MM.1S (cell line): ENCODE measurements around the gene EFCAB7.

Experiments
- DNase-seq: peaks from one replicate; pipeline ENCODE4 v3.0.0-alpha.2; 2015
- H2AFZ ChIP-seq: fragments of 300-600 bp; sonication (generic); 2 replicates; pipeline ENCODE4 v1.6.0; 2016; ENCODE audit warnings: antibody characterized with exemption, low read length
- H3F3A ChIP-seq: fragments of 300-600 bp; sonication (generic); 2 replicates; pipeline ENCODE4 v1.6.1; 2016; ENCODE audit warnings: mild to moderate bottlenecking, antibody characterized with exemption, low read length, moderate library complexity, mixed read lengths; ENCODE audit not compliant: insufficient read depth
- H3K27ac ChIP-seq: fragments of 300-600 bp; sonication (generic); 2 replicates; pipeline ENCODE4 v1.5.1; 2016; ENCODE audit warnings: mild to moderate bottlenecking, low read length
- H3K27me3 ChIP-seq: fragments of 300-600 bp; sonication (generic); replicated peaks from 2 replicates; pipeline ENCODE4 v1.6.0; 2016; ENCODE audit warnings: low read length; ENCODE audit not compliant: insufficient read depth
- H3K36me3 ChIP-seq: fragments of 300-600 bp; sonication (generic); replicated peaks from 2 replicates; pipeline ENCODE4 v1.6.1; 2016; ENCODE audit warnings: mild to moderate bottlenecking, low read length, mixed read lengths; ENCODE audit not compliant: insufficient read depth
- H3K4me1 ChIP-seq: fragments of 300-600 bp; sonication (generic); 2 replicates; pipeline ENCODE4 v1.6.1; 2016; ENCODE audit warnings: low read length, mixed read lengths
- H3K4me2 ChIP-seq: fragments of 300-600 bp; sonication (generic); 2 replicates; pipeline ENCODE4 v1.6.0; 2016; ENCODE audit warnings: low read depth, low read length
- H3K4me3 ChIP-seq: fragments of 300-600 bp; sonication (generic); 2 replicates; pipeline ENCODE4 v1.5.1; 2016; ENCODE audit warnings: low read length, mixed read lengths
- H3K79me2 ChIP-seq: fragments of 300-600 bp; sonication (generic); 2 replicates; pipeline ENCODE4 v1.6.1; 2016; ENCODE audit warnings: mixed run types, low read length, mixed read lengths
- H3K9ac ChIP-seq: fragments of 300-600 bp; sonication (generic); 2 replicates; pipeline ENCODE4 v1.6.1; 2016; ENCODE audit warnings: low read length, mixed read lengths
- H3K9me2 ChIP-seq: fragments of 300-600 bp; sonication (generic); replicated peaks from 2 replicates; pipeline ENCODE4 v1.6.1; 2016; ENCODE audit warnings: mild to moderate bottlenecking, low read length, mixed read lengths; ENCODE audit not compliant: insufficient read depth
- H3K9me3 ChIP-seq: fragments of 300-600 bp; sonication (generic); replicated peaks from 2 replicates; pipeline ENCODE4 v1.6.1; 2016; ENCODE audit warnings: mild to moderate bottlenecking, low read length, mixed read lengths; ENCODE audit not compliant: insufficient read depth
- H4K20me1 ChIP-seq: fragments of 300-600 bp; sonication (generic); 2 replicates; pipeline ENCODE4 v1.6.1; 2016; ENCODE audit warnings: mild to moderate bottlenecking, low read length, moderate library complexity, mixed read lengths; ENCODE audit not compliant: insufficient read depth
- EZH2 ChIP-seq: fragments of 300-600 bp; sonication (generic); optimal IDR thresholded peaks from 2 replicates; pipeline ENCODE3; 2017; ENCODE audit warnings: low read depth, mild to moderate bottlenecking, antibody characterized with exemption, low read length, mixed read lengths
- EZH2phosphoT487 ChIP-seq: fragments of 300-600 bp; sonication (generic); IDR thresholded peaks from 2 replicates; pipeline ENCODE4 v1.6.1; 2018; ENCODE audit warnings: antibody characterized with exemption, low read length
- TF ChIP-seq, protein P1 (sequence below): fragments of 300-600 bp; sonication (generic); IDR thresholded peaks from 2 replicates; pipeline ENCODE4 v1.5.1; 2016; ENCODE audit warnings: antibody characterized with exemption, low read length, mixed read lengths

The EFCAB7 gene

DNA sequence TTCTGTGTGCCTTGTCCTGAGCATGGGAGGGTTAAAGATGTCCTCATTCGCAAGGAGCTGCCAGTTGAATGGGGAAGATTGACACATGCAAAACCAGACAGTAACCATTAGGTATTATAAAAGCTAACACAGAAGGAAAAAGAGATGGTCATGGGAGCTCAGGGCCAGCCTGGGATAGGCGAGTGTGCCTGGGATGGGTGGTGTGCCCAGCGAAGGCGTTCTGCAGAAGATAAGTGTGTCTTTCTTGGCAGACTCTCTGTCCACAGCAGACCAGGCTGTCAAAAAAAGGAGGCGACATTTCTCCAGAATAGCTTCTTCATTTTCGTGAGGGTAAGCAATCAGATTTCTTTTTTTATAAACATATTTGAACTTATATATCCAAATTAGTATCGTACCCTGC is 84.0 kb downstream of the EFCAB7 start:
- Histone ChIP-seq H3K4me1 (no peaks in the 10 kb centered on the region), H4K20me1 (no peaks in the 10 kb centered on the region)

DNA sequence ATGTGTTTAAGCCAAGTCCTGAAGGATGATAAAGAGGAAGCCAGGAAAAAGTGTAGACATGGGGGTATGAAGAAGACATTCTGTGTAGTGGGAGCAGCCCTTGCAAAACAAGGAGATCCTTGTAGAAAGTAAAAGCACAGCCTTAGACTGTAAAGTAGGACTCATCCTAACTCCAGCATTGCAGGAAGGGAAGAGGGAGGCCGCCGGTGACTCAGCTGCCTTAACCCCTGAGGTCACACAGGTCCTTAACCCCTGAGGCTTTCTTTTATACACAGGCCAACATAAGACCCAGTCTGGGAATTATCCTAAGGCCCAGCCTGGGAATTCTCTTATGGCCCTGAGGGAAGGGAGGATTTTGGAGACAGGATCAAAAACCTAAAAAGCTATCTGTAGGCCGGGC is 87.9 kb downstream of the EFCAB7 start:
- H3K27me3 ChIP-seq = no peaks in the 10 kb centered on the region
- no peak overlapping the region for H3K27ac ChIP-seq
- H2AFZ ChIP-seq = no peak overlapping the region
- H3K9me3 ChIP-seq = no peaks in the 10 kb centered on the region
- no peaks in the 10 kb centered on the region for H4K20me1 ChIP-seq
- H3K4me2 ChIP-seq = no peak overlapping the region
- no peak overlapping the region for H3K4me3 ChIP-seq
- H3K36me3 ChIP-seq = no peaks in the 10 kb centered on the region
- no peak overlapping the region for H3K9ac ChIP-seq
- H3K79me2 ChIP-seq = peaks cover 7% of the 10 kb centered on the region; the same call in 1 of the 2 replicates
- H3F3A ChIP-seq = no peaks in the 10 kb centered on the region
- H3K4me1 ChIP-seq = no peaks in the 10 kb centered on the region
- TF ChIP-seq EZH2phosphoT487 (no peak), EZH2 (no peak)
- TF ChIP-seq, protein P1, sequence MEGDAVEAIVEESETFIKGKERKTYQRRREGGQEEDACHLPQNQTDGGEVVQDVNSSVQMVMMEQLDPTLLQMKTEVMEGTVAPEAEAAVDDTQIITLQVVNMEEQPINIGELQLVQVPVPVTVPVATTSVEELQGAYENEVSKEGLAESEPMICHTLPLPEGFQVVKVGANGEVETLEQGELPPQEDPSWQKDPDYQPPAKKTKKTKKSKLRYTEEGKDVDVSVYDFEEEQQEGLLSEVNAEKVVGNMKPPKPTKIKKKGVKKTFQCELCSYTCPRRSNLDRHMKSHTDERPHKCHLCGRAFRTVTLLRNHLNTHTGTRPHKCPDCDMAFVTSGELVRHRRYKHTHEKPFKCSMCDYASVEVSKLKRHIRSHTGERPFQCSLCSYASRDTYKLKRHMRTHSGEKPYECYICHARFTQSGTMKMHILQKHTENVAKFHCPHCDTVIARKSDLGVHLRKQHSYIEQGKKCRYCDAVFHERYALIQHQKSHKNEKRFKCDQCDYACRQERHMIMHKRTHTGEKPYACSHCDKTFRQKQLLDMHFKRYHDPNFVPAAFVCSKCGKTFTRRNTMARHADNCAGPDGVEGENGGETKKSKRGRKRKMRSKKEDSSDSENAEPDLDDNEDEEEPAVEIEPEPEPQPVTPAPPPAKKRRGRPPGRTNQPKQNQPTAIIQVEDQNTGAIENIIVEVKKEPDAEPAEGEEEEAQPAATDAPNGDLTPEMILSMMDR = no peak
- no peaks in the 10 kb centered on the region for H3K9me2 ChIP-seq
- DNase-seq = no peak

More for the DNA sequence above, 84.0 kb downstream of the EFCAB7 start:
- H3K27ac ChIP-seq = no peak overlapping the region
- no peaks in the 10 kb centered on the region for H3K9me2 ChIP-seq
- DNase-seq = no peak
- H3K9ac ChIP-seq = no peak overlapping the region
- peaks cover 15% of the 10 kb centered on the region; the same call in 1 of the 2 replicates for H3K79me2 ChIP-seq
- no peaks in the 10 kb centered on the region for H3K36me3 ChIP-seq
- no peak overlapping the region for H3K4me3 ChIP-seq
- no peak overlapping the region for H3K4me2 ChIP-seq
- no peaks in the 10 kb centered on the region for H3K9me3 ChIP-seq
- H2AFZ ChIP-seq = no peak overlapping the region
- TF ChIP-seq, protein P1 = no peak
- TF ChIP-seq EZH2 = no peak
- TF ChIP-seq EZH2phosphoT487 = no peak
- no peaks in the 10 kb centered on the region for H3F3A ChIP-seq
- no peaks in the 10 kb centered on the region for H3K27me3 ChIP-seq

- no peak overlapping the region for H3K27ac ChIP-seq
- no peak for DNase-seq
- H3K9me2 ChIP-seq = no peaks in the 10 kb centered on the region
- no peaks in the 10 kb centered on the region for H3F3A ChIP-seq
- no peak overlapping the region for H3K9ac ChIP-seq
- no peak overlapping the region for H2AFZ ChIP-seq
- H3K4me2 ChIP-seq = no peak overlapping the region
- no peak overlapping the region for H3K4me3 ChIP-seq
- H3K36me3 ChIP-seq = no peaks in the 10 kb centered on the region
- peaks cover 3% of the 10 kb centered on the region; the same call in 1 of the 2 replicates for H3K79me2 ChIP-seq
- TF ChIP-seq, protein P1 = no peak
- no peak for TF ChIP-seq EZH2phosphoT487
- TF ChIP-seq EZH2 = no peak
- H3K4me1 ChIP-seq = no peaks in the 10 kb centered on the region
- no peaks in the 10 kb centered on the region for H3K9me3 ChIP-seq
- no peaks in the 10 kb centered on the region for H3K27me3 ChIP-seq
- no peaks in the 10 kb centered on the region for H4K20me1 ChIP-seq
These were observed 89.2 kb downstream of the EFCAB7 start for GRCh38 chr1:63612564-63612963.
